HEK293 (cell line): ENCODE results near the gene CFH.

Source experiments
- CTCF ChIP-seq: fragments of 450-650 bp; formaldehyde crosslinking; IDR thresholded peaks from 2 replicates; pipeline ENCODE4 v1.5.1; 2016; ENCODE audit warnings: missing biosample characterization, missing genetic modification characterization
- OVOL3 ChIP-seq: fragments of 450-650 bp; formaldehyde crosslinking; IDR thresholded peaks from 2 replicates; pipeline ENCODE4 v1.5.1; 2016; ENCODE audit warnings: missing biosample characterization, missing genetic modification characterization
- PBX3 ChIP-seq: sonication (generic); formaldehyde crosslinking; IDR thresholded peaks from 2 replicates; pipeline ENCODE4 v1.8.1; 2022; ENCODE audit warnings: mild to moderate bottlenecking, moderate library complexity, missing genetic modification reagents
- REPIN1 ChIP-seq: fragments of 450-650 bp; formaldehyde crosslinking; IDR thresholded peaks from 2 replicates; pipeline ENCODE4 v1.5.1; 2017; ENCODE audit warnings: missing biosample characterization, missing genetic modification characterization, low read depth
- SP2 ChIP-seq: fragments of 450-650 bp; formaldehyde crosslinking; IDR thresholded peaks from 2 replicates; pipeline ENCODE4 v1.5.1; 2016; ENCODE audit warnings: missing biosample characterization, missing genetic modification characterization
- ZIC2 ChIP-seq: fragments of 450-650 bp; formaldehyde crosslinking; IDR thresholded peaks from 2 replicates; pipeline ENCODE4 v1.5.1; 2016; ENCODE audit warnings: missing biosample characterization, missing genetic modification characterization
- ZNF10 ChIP-seq: fragments of 450-650 bp; formaldehyde crosslinking; IDR thresholded peaks from 2 replicates; pipeline ENCODE4 v1.5.1; 2017; ENCODE audit warnings: missing biosample characterization, missing genetic modification characterization
- ZNF324 ChIP-seq: fragments of 450-650 bp; formaldehyde crosslinking; IDR thresholded peaks from 2 replicates; pipeline ENCODE4 v1.5.1; 2016; ENCODE audit warnings: missing biosample characterization, missing genetic modification characterization
- ZNF394 ChIP-seq: fragments of 450-650 bp; formaldehyde crosslinking; IDR thresholded peaks from 2 replicates; pipeline ENCODE4 v1.5.1; 2016; ENCODE audit warnings: missing biosample characterization, missing genetic modification characterization, mild to moderate bottlenecking, moderate library complexity, borderline replicate concordance
- ZNF423 ChIP-seq: fragments of 450-650 bp; formaldehyde crosslinking; IDR thresholded peaks from 2 replicates; pipeline ENCODE4 v1.5.1; 2016; ENCODE audit warnings: missing biosample characterization, missing genetic modification characterization
- ZNF513 ChIP-seq: fragments of 450-650 bp; IDR thresholded peaks from 2 replicates; pipeline ENCODE4 v1.5.1; 2018; ENCODE audit warnings: missing biosample characterization, missing genetic modification characterization
- ZNF626 ChIP-seq: fragments of 450-650 bp; sonication (Bioruptor Pico); formaldehyde crosslinking; IDR thresholded peaks from 2 replicates; pipeline ENCODE4 v1.5.1; 2018; ENCODE audit warnings: missing biosample characterization, missing genetic modification characterization, inconsistent platforms
- ZNF660 ChIP-seq: fragments of 450-650 bp; IDR thresholded peaks from 2 replicates; pipeline ENCODE4 v1.5.1; 2018; ENCODE audit warnings: missing biosample characterization, mild to moderate bottlenecking, missing genetic modification characterization

GRCh38 chr1:196667131-196667530, 15.3 kb downstream of the CFH start:
- TF ChIP-seq ZNF10 (tag by site-specific recombination) = no peak
- TF ChIP-seq ZNF394 (tag by site-specific recombination) = no peak
- no peak for TF ChIP-seq ZIC2 (tag by site-specific recombination)
- no peak for TF ChIP-seq ZNF324 (tag by site-specific recombination)
- no peak for TF ChIP-seq CTCF (tag by site-specific recombination)
- TF ChIP-seq ZNF423 (tag by site-specific recombination) = no peak
- TF ChIP-seq REPIN1 (tag by site-specific recombination) = no peak
- TF ChIP-seq ZNF626 (tag by site-specific recombination) = no peak
- no peak for TF ChIP-seq ZNF513 (tag by site-specific recombination)
- TF ChIP-seq ZNF660 (tag by site-specific recombination) = no peak
- TF ChIP-seq SP2 = no peak
- TF ChIP-seq OVOL3 = no peak
- TF ChIP-seq PBX3 (CRISPR knock-in tag) = no peak
